HepG2 (cell line): ENCODE measurements around the gene KRI1. TPM values are rescaled to one million over a fixed set of nuclear protein-coding genes. Genes with fewer than 3 reads are reported as not detected.
A peak's percentile ranks its signal among the peaks of the same experiment; 100 is the strongest.

ENCODE experiments used
- ATAC-seq: fragments of 200-7000 bp; cut with Tn5 transposase; 3 replicates; pipeline ENCODE4 v1.9.1; 2020; ENCODE audit warnings: mild to moderate bottlenecking, moderate library complexity
- BruUV-seq: library from RNA; stranded (reverse); fragments of 400-500 nt; replicated peaks from 2 replicates; lab custom pipeline; 2021; lab: Mats Ljungman, UMichigan
- CTCF ChIA-PET: fragments of 300-600 bp; formaldehyde crosslinking; extraction: SDS; loops from one replicate; lab custom pipeline; 2021; ENCODE audit warnings: low total read pairs, inconsistent platforms, low intra/inter-chr PET ratio; lab: Yijun Ruan, JAX
- POLR2A ChIA-PET: fragments of 350-600 bp; sonication (Branson Sonifier 250); formaldehyde crosslinking; loops from one replicate; lab custom pipeline; 2020; ENCODE audit warnings: antibody characterized with exemption, inconsistent platforms; lab: Yijun Ruan, JAX
- DNase-seq: peaks from one replicate; pipeline ENCODE4 v3.0.0-alpha.2; 2015; ENCODE audit warnings: low spot score
- FAIRE-seq: peaks from 3 replicates; lab custom pipeline; 2011; peaks lifted over from hg19 to GRCh38; lab: Jason Lieb, UNC
- H2AFZ ChIP-seq: one replicate; pipeline ENCODE4 v1.6.1; 2011; ENCODE audit warnings: low read length, inconsistent platforms
- H3K27ac ChIP-seq: fragments of 300-600 bp; 3 replicates; pipeline ENCODE4 v1.8.0; 2011; ENCODE audit warnings: mixed run types, mild to moderate bottlenecking, mixed read lengths, low read length, inconsistent platforms; ENCODE audit not compliant: insufficient read depth; ENCODE audit errors: extremely low read length
- H3K27me3 ChIP-seq, 2 experiments: fragments of 200-600 bp in 1 of 2; 2 replicates in 1 of 2; 3 replicates in 1 of 2; pipeline versions ENCODE4 v1.6.0 to v1.8.0; 2011; ENCODE audit warnings: low read length in 2 of 2, mild to moderate bottlenecking in 2 of 2, moderate library complexity in 2 of 2, inconsistent platforms in 1 of 2; ENCODE audit not compliant: insufficient read depth in 2 of 2, control insufficient read depth in 1 of 2
- H3K36me3 ChIP-seq, 2 experiments: fragments of 200-600 bp in 1 of 2; replicated peaks in 1 of 2; 2 replicates in 1 of 2; 3 replicates in 1 of 2; pipeline versions ENCODE4 v1.5.1 to v1.8.0; 2011; ENCODE audit warnings: low read length in 2 of 2, inconsistent platforms in 1 of 2; ENCODE audit not compliant: insufficient read depth in 2 of 2, control insufficient read depth in 1 of 2
- H3K4me1 ChIP-seq: 2 replicates; pipeline ENCODE4 v1.5.1; 2012; ENCODE audit warnings: low read length, inconsistent platforms; ENCODE audit not compliant: insufficient read depth
- H3K4me2 ChIP-seq: 2 replicates; pipeline ENCODE4 v1.6.0; 2011; ENCODE audit warnings: low read depth, low read length, inconsistent platforms
- H3K4me3 ChIP-seq, 3 experiments: fragments of 200-600 bp in 1 of 3; sonication (generic), shearing (Covaris generic) in 1 of 3; replicated peaks in 1 of 3; 2 replicates each; pipeline ENCODE4 v1.5.1; 2011 to 2016; ENCODE audit warnings: low read length in 3 of 3, inconsistent platforms in 2 of 3, low read depth in 2 of 3, mild to moderate bottlenecking in 2 of 3, control low read depth in 1 of 3, mixed read lengths in 1 of 3; ENCODE audit not compliant: insufficient read depth in 1 of 3
- H3K79me2 ChIP-seq: one replicate; pipeline ENCODE4 v1.6.1; 2011; ENCODE audit warnings: low read length, inconsistent platforms; ENCODE audit not compliant: insufficient read depth
- H3K9ac ChIP-seq: 2 replicates; pipeline ENCODE4 v1.6.0; 2011; ENCODE audit warnings: mild to moderate bottlenecking, low read depth, low read length, inconsistent platforms; ENCODE audit not compliant: insufficient read depth
- H3K9me3 ChIP-seq: 2 replicates; pipeline ENCODE4 v1.5.1; 2012; ENCODE audit warnings: mild to moderate bottlenecking, low read length
- H4K20me1 ChIP-seq: 2 replicates; pipeline ENCODE4 v1.6.0; 2011; ENCODE audit warnings: inconsistent platforms, mild to moderate bottlenecking, low read length, moderate library complexity; ENCODE audit not compliant: insufficient read depth
- HNF4A ChIP-seq: sonication (generic); formaldehyde crosslinking; IDR thresholded peaks from 2 replicates; pipeline ENCODE4 v1.4.0; 2020; ENCODE audit warnings: missing genetic modification reagents
- RBAK ChIP-seq: sonication (generic); formaldehyde crosslinking; IDR thresholded peaks from 2 replicates; pipeline ENCODE4 v1.5.1; 2020; ENCODE audit warnings: mild to moderate bottlenecking, missing genetic modification reagents
- REPIN1 ChIP-seq: sonication (generic); formaldehyde crosslinking; IDR thresholded peaks from 2 replicates; pipeline ENCODE4 v1.8.0; 2022; ENCODE audit warnings: missing genetic modification reagents, low read depth, mild to moderate bottlenecking, borderline replicate concordance
- RFXAP ChIP-seq: sonication (generic); formaldehyde crosslinking; IDR thresholded peaks from 2 replicates; pipeline ENCODE4 v1.4.0; 2020; ENCODE audit warnings: missing genetic modification reagents, borderline replicate concordance
- RNF2 ChIP-seq: fragments of 450-650 bp; conservative IDR thresholded peaks from 2 replicates; pipeline ENCODE4 v1.6.1; 2016; ENCODE audit warnings: low read depth
- SAFB2 ChIP-seq: sonication (generic); formaldehyde crosslinking; IDR thresholded peaks from 2 replicates; pipeline ENCODE4 v1.5.1; 2020; ENCODE audit warnings: missing genetic modification reagents, low read depth, mild to moderate bottlenecking, borderline replicate concordance
- TARDBP ChIP-seq: sonication (generic); formaldehyde crosslinking; IDR thresholded peaks from 2 replicates; pipeline ENCODE4 v1.8.0; 2022; ENCODE audit warnings: mild to moderate bottlenecking, missing genetic modification reagents
- TBX3 ChIP-seq: fragments of 450-650 bp; IDR thresholded peaks from 2 replicates; pipeline ENCODE4 v1.6.1; 2017; ENCODE audit warnings: antibody characterized with exemption, mild to moderate bottlenecking, inconsistent platforms, borderline replicate concordance
- ZHX1 ChIP-seq: sonication (generic); formaldehyde crosslinking; IDR thresholded peaks from 2 replicates; pipeline ENCODE4 v1.8.1; 2022; ENCODE audit warnings: low read depth, mild to moderate bottlenecking, missing genetic modification reagents
- ZNF350 ChIP-seq: sonication (generic); formaldehyde crosslinking; IDR thresholded peaks from 2 replicates; pipeline ENCODE4 v1.4.0; 2020; ENCODE audit warnings: mild to moderate bottlenecking, low read depth, missing genetic modification reagents, borderline replicate concordance
- WGBS: methylation state at CpG from one replicate; pipeline ENCODE4 v1.1.6; 2017; ENCODE audit warnings: low lambda C conversion rate; 5-methylcytosine and 5-hydroxymethylcytosine counted together
- in situ Hi-C: cut with HindIII; loops from 2 replicates; pipeline ENCODE4 v1.10.0; 2017; ENCODE audit warnings: low pct_unique_long_range_greater_than_20kb; ENCODE audit not compliant: extremely low pct_ligation_motif_present
- intact Hi-C: fragments of 100-400 bp; cut with micrococcal nuclease; formaldehyde crosslinking; loops from one replicate; pipeline ENCODE4 v1.10.0; 2022; ENCODE audit not compliant: unreplicated experiment
- polyA plus RNA-seq, 8 experiments: library from polyadenylated mRNA; depleted of rRNA in 3 of 8; stranded (reverse) in 7 of 8; unstranded in 1 of 8; fragments of >200 nt; fragmentation: Illumina TruSeq in 4 of 8; extraction: Trizol in 4 of 8; gene quantifications; 2 replicates each; pipeline versions ENCODE4 v1.2.1 to v1.2.3, GENCODE V29; 2011 to 2016; ENCODE audit warnings: low read depth in 4 of 8, missing spikeins in 1 of 8, mixed read lengths in 1 of 8; ENCODE audit not compliant: insufficient read depth in 1 of 8
- total RNA-seq, 5 experiments: library from RNA; depleted of rRNA; stranded (reverse); fragments of >200 nt; fragmentation: Illumina TruSeq; extraction: Trizol; gene quantifications; 2 replicates each; pipeline ENCODE4 v1.2.3, GENCODE V29; 2016; ENCODE audit warnings: low read depth in 1 of 5
- TF ChIP-seq, protein P1 (sequence below): sonication (generic); formaldehyde crosslinking; IDR thresholded peaks from 2 replicates; pipeline ENCODE4 v1.5.1; 2020; ENCODE audit warnings: missing genetic modification reagents, mild to moderate bottlenecking, borderline replicate concordance
- TF ChIP-seq, protein P2 (sequence below): sonication (generic); formaldehyde crosslinking; IDR thresholded peaks from 2 replicates; pipeline ENCODE4 v1.5.0; 2020; ENCODE audit warnings: missing genetic modification reagents
- TF ChIP-seq, protein P3 (sequence below): IDR thresholded peaks from 2 replicates; pipeline ENCODE4 v1.6.1; 2016; ENCODE audit warnings: mild to moderate bottlenecking
- TF ChIP-seq, protein P4 (sequence below): sonication (generic); formaldehyde crosslinking; IDR thresholded peaks from 2 replicates; pipeline ENCODE4 v1.4.0; 2020; ENCODE audit warnings: missing genetic modification reagents

KRI1 gene
- total and polyA plus RNA-seq, 2 of the 13 experiments (the other 11 are each of a cell fraction or from before 2014, with no cell fraction given) = 9.1 to 11.7 TPM

GRCh38 chr19:10544753-10545251, 21.0 kb downstream of the KRI1 start:
- whole genome bisulfite sequencing = 42% methylated on average over 12 of the region's 23 CpGs
- DNase-seq (no peak), ATAC-seq (peak; percentile 43), FAIRE-seq (no peak)
- no peaks in the 10 kb centered on the region for H3K79me2 ChIP-seq
- H3K27me3 ChIP-seq = no peaks in the 10 kb centered on the region
- H3K36me3 ChIP-seq = peaks cover 2 to 18% of the 10 kb centered on the region in 2 experiments; a peak in 3 of 5 replicates
- intact Hi-C loops = no loop called here
- TSS peak; percentile 71 for BruUV-seq
- ChIA-PET POLR2A (no interaction called here), CTCF (no interaction called here)
- no peak overlapping the region for H2AFZ ChIP-seq
- no peaks in the 10 kb centered on the region for H3K9me3 ChIP-seq
- H3K4me1 ChIP-seq = peaks cover 17% of the 10 kb centered on the region
- peak overlapping the region; percentile 91; the same call in 1 of the 2 replicates for H3K9ac ChIP-seq
- no peaks in the 10 kb centered on the region for H4K20me1 ChIP-seq
- peak overlapping the region in 2 of 3 experiments; percentile 89 to 98; a peak in 4 of 6 replicates for H3K4me3 ChIP-seq
- peak overlapping the region; percentile 74 for H3K4me2 ChIP-seq
- peak overlapping the region; percentile 76 for H3K27ac ChIP-seq
- in situ Hi-C loops = no loop called here
- TF ChIP-seq RNF2 = no peak
- TF ChIP-seq, protein P1, sequence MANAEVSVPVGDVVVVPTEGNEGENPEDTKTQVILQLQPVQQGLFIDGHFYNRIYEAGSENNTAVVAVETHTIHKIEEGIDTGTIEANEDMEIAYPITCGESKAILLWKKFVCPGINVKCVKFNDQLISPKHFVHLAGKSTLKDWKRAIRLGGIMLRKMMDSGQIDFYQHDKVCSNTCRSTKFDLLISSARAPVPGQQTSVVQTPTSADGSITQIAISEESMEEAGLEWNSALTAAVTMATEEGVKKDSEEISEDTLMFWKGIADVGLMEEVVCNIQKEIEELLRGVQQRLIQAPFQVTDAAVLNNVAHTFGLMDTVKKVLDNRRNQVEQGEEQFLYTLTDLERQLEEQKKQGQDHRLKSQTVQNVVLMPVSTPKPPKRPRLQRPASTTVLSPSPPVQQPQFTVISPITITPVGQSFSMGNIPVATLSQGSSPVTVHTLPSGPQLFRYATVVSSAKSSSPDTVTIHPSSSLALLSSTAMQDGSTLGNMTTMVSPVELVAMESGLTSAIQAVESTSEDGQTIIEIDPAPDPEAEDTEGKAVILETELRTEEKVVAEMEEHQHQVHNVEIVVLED (CRISPR knock-in tag) = no peak
- no peak for TF ChIP-seq TBX3
- TF ChIP-seq, protein P2, sequence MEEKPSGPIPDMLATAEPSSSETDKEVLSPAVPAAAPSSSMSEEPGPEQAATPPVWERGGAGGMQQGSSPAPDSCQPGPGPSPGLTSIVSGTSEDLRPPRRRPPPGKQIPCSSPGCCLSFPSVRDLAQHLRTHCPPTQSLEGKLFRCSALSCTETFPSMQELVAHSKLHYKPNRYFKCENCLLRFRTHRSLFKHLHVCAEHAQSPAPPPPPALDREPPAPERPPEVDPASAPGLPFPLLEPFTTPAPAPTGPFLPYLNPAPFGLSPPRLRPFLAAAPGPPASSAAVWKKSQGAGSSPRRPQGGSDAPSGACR (CRISPR knock-in tag) = no peak
- 0 out of 2 replicates have a peak, but pooled peaks have one; percentile 30 for TF ChIP-seq SAFB2 (CRISPR knock-in tag)
- peak; percentile 61; the same call in 1 of the 2 replicates for TF ChIP-seq ZNF350 (CRISPR knock-in tag)
- TF ChIP-seq, protein P3, sequence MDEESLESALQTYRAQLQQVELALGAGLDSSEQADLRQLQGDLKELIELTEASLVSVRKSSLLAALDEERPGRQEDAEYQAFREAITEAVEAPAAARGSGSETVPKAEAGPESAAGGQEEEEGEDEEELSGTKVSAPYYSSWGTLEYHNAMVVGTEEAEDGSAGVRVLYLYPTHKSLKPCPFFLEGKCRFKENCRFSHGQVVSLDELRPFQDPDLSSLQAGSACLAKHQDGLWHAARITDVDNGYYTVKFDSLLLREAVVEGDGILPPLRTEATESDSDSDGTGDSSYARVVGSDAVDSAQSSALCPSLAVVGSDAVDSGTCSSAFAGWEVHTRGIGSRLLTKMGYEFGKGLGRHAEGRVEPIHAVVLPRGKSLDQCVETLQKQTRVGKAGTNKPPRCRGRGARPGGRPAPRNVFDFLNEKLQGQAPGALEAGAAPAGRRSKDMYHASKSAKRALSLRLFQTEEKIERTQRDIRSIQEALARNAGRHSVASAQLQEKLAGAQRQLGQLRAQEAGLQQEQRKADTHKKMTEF = peak; percentile 39; the same call in 1 of the 2 replicates
- TF ChIP-seq, protein P4, sequence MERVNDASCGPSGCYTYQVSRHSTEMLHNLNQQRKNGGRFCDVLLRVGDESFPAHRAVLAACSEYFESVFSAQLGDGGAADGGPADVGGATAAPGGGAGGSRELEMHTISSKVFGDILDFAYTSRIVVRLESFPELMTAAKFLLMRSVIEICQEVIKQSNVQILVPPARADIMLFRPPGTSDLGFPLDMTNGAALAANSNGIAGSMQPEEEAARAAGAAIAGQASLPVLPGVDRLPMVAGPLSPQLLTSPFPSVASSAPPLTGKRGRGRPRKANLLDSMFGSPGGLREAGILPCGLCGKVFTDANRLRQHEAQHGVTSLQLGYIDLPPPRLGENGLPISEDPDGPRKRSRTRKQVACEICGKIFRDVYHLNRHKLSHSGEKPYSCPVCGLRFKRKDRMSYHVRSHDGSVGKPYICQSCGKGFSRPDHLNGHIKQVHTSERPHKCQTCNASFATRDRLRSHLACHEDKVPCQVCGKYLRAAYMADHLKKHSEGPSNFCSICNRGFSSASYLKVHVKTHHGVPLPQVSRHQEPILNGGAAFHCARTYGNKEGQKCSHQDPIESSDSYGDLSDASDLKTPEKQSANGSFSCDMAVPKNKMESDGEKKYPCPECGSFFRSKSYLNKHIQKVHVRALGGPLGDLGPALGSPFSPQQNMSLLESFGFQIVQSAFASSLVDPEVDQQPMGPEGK (CRISPR knock-in tag) = peak; percentile 64
- no peak for TF ChIP-seq RFXAP (CRISPR knock-in tag)
- 0 out of 2 replicates have a peak, but pooled peaks have one; percentile 22 for TF ChIP-seq TARDBP (CRISPR knock-in tag)
- TF ChIP-seq HNF4A = peak; percentile 23; the same call in 1 of the 2 replicates
- TF ChIP-seq REPIN1 (CRISPR knock-in tag) = 0 out of 2 replicates have a peak, but pooled peaks have one; percentile 16
- peak; percentile 99 for TF ChIP-seq RBAK (CRISPR knock-in tag)
- TF ChIP-seq ZHX1 (CRISPR knock-in tag) = peak; percentile 46; the same call in 1 of the 2 replicates
